PC-9 (cell line): Measurements from ENCODE around the gene POU2AF1.

Experiments
- CTCF ChIP-seq: fragments of 200-600 bp; sonication (generic); conservative IDR thresholded peaks from 2 replicates; pipeline ENCODE4 v1.6.1; 2017; ENCODE audit warnings: mixed run types, antibody characterized with exemption, mild to moderate bottlenecking, moderate library complexity
- EZH2 ChIP-seq: fragments of 200-600 bp; sonication (generic); IDR thresholded peaks from 2 replicates; pipeline ENCODE4 v1.8.0; 2017; ENCODE audit warnings: antibody characterized with exemption, low read depth

- no peak for TF ChIP-seq CTCF
- TF ChIP-seq EZH2 = no peak
Observed at GRCh38 chr11:111412293-111412692, 33.2 kb upstream of the POU2AF1 start.
